Upper lobe of left lung (tissue), 6 donors: ENCODE results near the gene DYSF. TPM values are rescaled to one million over a fixed set of nuclear protein-coding genes. Genes with fewer than 3 reads are reported as not detected.

Experiments used
- ATAC-seq, 2 donors: fragments of 200-7000 bp; cut with Tn5 transposase; one replicate each; pipeline ENCODE4 v1.9.1; 2022; ENCODE audit warnings: mild to moderate bottlenecking in 2 of 2, moderate library complexity in 2 of 2; ENCODE audit not compliant: low FRiP score in 2 of 2
- DNase-seq, 2 donors: peaks; one replicate each; pipeline ENCODE4 v3.0.0-alpha.2; 2019 to 2020
- H3K27ac ChIP-seq, 4 donors: fragments of 200-600 bp; sonication (generic); one replicate each; pipeline ENCODE4 v1.5.1; 2016 to 2019
- H3K27me3 ChIP-seq, 4 donors: fragments of 200-600 bp; sonication (generic); one replicate each; pipeline ENCODE4 v1.5.1; 2017 to 2019
- H3K36me3 ChIP-seq, 4 donors: fragments of 200-600 bp; sonication (generic); one replicate each; pipeline ENCODE4 v1.5.1; 2016 to 2019
- H3K4me1 ChIP-seq, 4 donors: fragments of 200-600 bp; sonication (generic); one replicate each; pipeline ENCODE4 v1.5.1; 2018 to 2019
- H3K4me3 ChIP-seq, 4 donors: fragments of 200-600 bp; sonication (generic); one replicate each; pipeline ENCODE4 v1.5.1; 2017 to 2019; ENCODE audit warnings: mild to moderate bottlenecking in 2 of 4, moderate library complexity in 1 of 4
- H3K9me3 ChIP-seq, 4 donors: fragments of 200-600 bp; sonication (generic); one replicate each; pipeline ENCODE4 v1.5.1; 2018 to 2019
- CTCF ChIP-seq, 6 experiments: fragments of 450-650 bp in 4 of 6; fragments of 200-600 bp in 2 of 6; sonication (generic) in 2 of 6; IDR thresholded peaks; one replicate each; pipeline ENCODE4 v1.5.1; 2016 to 2019; ENCODE audit warnings: antibody characterized with exemption in 6 of 6
- EP300 ChIP-seq, 4 donors: sonication (generic); formaldehyde crosslinking; IDR thresholded peaks; one replicate each; pipeline ENCODE4 v1.5.1; 2017; ENCODE audit warnings: antibody characterized with exemption in 4 of 4, control low read depth in 2 of 4
- POLR2A ChIP-seq, 4 donors: fragments of 450-650 bp; IDR thresholded peaks; one replicate each; pipeline ENCODE4 v1.5.1; 2016 to 2017; ENCODE audit warnings: antibody characterized with exemption in 4 of 4, mild to moderate bottlenecking in 2 of 4
- POLR2AphosphoS5 ChIP-seq, 2 donors: sonication (generic); formaldehyde crosslinking; IDR thresholded peaks; one replicate each; pipeline ENCODE4 v1.5.1; 2017; ENCODE audit warnings: antibody characterized with exemption in 2 of 2
- WGBS, 2 donors: methylation state at CpG; one replicate each; pipeline ENCODE4 v1.1.5; 2017 to 2018; 5-methylcytosine and 5-hydroxymethylcytosine counted together
- total RNA-seq, 6 donors: library from RNA; depleted of rRNA in 4 of 6; stranded (reverse); fragments of >200 nt in 4 of 6; gene quantifications; one replicate each; pipeline versions ENCODE4 v1.1.0 to v1.2.1, GENCODE V29; 2016 to 2021
- donor health status: DM: no; HTN: no; CAD: no; lungs with moderate emphysema.
- donor health status: DM: no; HTN: yes; CAD: no; lungs with severe emphysema.

Gene DYSF
- total RNA-seq, 6 donors from 2014 or later: 17.5 to 72.7 (median 42.7) TPM

GRCh38 chr2:71517851-71518250 is 64.5 kb downstream of the DYSF start:
- no peak for DNase-seq
- peaks cover 0 to 55% (median 11%) of the 10 kb centered on the region in 4 donors for H3K36me3 ChIP-seq
- no peaks in the 10 kb centered on the region for H3K27me3 ChIP-seq
- no peak overlapping the region for H3K4me3 ChIP-seq
- ATAC-seq: no peak
- TF ChIP-seq POLR2AphosphoS5 (IDR thresholded peaks at IDR 0.05): no peak
- no peak for TF ChIP-seq POLR2A (IDR thresholded peaks at IDR 0.05)
- no peak for TF ChIP-seq CTCF (IDR thresholded peaks at IDR 0.05)
- no peak for TF ChIP-seq EP300 (IDR thresholded peaks at IDR 0.05)
- H3K9me3 ChIP-seq: no peaks in the 10 kb centered on the region
- peaks cover 0 to 3% (median 0%) of the 10 kb centered on the region in 4 donors for H3K4me1 ChIP-seq
- no peak overlapping the region for H3K27ac ChIP-seq
- WGBS, 2 donors: 80 to 83% methylated on average over 4 of the region's 4 CpGs

DNA sequence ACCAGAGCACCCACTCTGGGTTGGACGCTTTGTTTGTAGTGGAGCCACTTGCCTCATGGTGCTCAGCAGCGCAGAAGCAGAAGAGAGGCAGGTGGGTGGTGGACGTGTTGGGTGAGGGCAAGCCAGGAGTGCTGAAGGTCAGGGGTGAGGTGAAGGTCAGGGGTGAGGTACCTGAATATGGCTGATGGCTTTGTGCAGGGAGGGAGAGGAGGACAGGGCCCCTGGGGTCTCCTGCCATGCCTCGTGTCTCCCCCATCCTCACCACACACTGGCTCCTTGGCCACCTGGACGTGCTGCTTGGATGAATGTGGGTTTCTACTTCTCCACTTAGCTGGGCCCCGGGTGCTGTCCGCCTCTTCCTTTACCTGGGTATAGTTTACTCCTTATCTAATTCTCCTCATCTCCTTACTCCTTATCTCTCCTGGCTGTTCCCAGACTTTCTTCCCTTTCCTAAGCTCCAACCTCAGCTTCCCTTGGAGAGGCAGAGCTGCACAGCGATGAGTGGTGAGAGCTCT is 68.1 kb downstream of the DYSF start:
- Histone ChIP-seq H3K27ac (no peak overlapping the region), H3K4me1 (no peaks in the 10 kb centered on the region), H3K4me3 (no peak overlapping the region), H3K9me3 (no peaks in the 10 kb centered on the region), H3K27me3 (no peaks in the 10 kb centered on the region), H3K36me3 (peaks cover 0 to 67% (median 14%) of the 10 kb centered on the region in 4 donors)
- no peak for TF ChIP-seq POLR2AphosphoS5 (IDR thresholded peaks at IDR 0.05)
- TF ChIP-seq CTCF (IDR thresholded peaks at IDR 0.05): no peak
- no peak for TF ChIP-seq EP300 (IDR thresholded peaks at IDR 0.05)
- no peak for TF ChIP-seq POLR2A (IDR thresholded peaks at IDR 0.05)
- DNase-seq (no peak), ATAC-seq (no peak)
- 82 to 85% methylated on average over 8 of the region's 8 CpGs for WGBS, 2 donors

DNA sequence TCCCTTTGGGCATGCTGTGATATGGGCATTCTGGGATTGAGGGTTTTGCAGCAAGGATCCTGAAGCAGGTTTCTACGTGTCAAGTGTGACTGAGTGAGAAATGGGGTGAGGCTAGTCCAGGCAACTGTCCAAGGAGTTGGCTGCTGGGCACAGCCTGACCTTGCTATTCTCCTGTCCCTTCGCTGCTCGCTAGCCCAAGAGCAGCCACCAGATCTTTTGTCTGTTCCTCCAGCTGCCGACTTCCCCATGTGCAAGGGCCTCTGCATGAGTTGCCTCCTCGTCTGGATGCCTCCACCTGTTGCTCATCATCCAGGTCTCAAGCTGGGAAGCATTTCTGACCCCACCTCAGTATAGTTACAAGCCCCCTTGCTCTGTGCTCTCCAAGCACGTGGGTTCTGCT is 71.1 kb downstream of the DYSF start:
- WGBS, 2 donors: 74 to 90% methylated on average over 6 of the region's 6 CpGs
- TF ChIP-seq CTCF (IDR thresholded peaks at IDR 0.05) (no peak), POLR2A (IDR thresholded peaks at IDR 0.05) (no peak), POLR2AphosphoS5 (IDR thresholded peaks at IDR 0.05) (no peak), EP300 (IDR thresholded peaks at IDR 0.05) (no peak)
- H3K27me3 ChIP-seq: no peaks in the 10 kb centered on the region
- H3K36me3 ChIP-seq: peaks cover 0 to 73% (median 15%) of the 10 kb centered on the region in 4 donors
- no peaks in the 10 kb centered on the region for H3K4me1 ChIP-seq
- no peak overlapping the region for H3K4me3 ChIP-seq
- ATAC-seq: no peak
- H3K9me3 ChIP-seq: no peaks in the 10 kb centered on the region
- H3K27ac ChIP-seq: no peak overlapping the region
- DNase-seq: no peak

DNA sequence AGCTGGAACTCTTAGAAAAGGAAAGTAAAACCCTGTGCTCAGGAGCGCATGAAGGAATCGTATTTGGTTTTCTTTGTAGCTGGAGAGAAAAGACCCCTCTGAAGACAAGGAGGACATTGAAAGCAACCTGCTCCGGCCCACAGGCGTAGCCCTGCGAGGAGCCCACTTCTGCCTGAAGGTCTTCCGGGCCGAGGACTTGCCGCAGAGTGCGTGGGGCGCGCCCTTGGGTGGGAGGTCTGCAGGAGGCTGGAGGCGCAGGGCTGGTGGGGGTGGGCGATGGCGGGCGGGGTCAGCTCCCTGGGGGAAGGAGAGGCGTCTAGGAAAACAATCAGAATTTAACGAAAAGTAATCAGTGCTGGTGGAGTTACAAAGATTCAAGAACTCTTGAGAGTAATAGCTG is 72.8 kb downstream of the DYSF start:
- Histone ChIP-seq H3K36me3 (peaks cover 0 to 62% (median 15%) of the 10 kb centered on the region in 4 donors), H3K4me1 (peaks cover 0 to 6% (median 0%) of the 10 kb centered on the region in 4 donors), H3K27ac (no peak overlapping the region), H3K27me3 (no peaks in the 10 kb centered on the region), H3K9me3 (no peaks in the 10 kb centered on the region), H3K4me3 (no peak overlapping the region)
- DNase-seq: no peak
- TF ChIP-seq POLR2A (IDR thresholded peaks at IDR 0.05) (no peak), CTCF (IDR thresholded peaks at IDR 0.05) (no peak), EP300 (IDR thresholded peaks at IDR 0.05) (no peak), POLR2AphosphoS5 (IDR thresholded peaks at IDR 0.05) (no peak)
- WGBS, 2 donors: 86 to 90% methylated on average over 17 of the region's 17 CpGs
- no peak for ATAC-seq

GRCh38 chr2:71526975-71527374 is 73.6 kb downstream of the DYSF start:
- Histone ChIP-seq H3K4me3 (no peak overlapping the region), H3K4me1 (peaks cover 0 to 6% (median 0%) of the 10 kb centered on the region in 4 donors), H3K27ac (no peak overlapping the region), H3K36me3 (peaks cover 0 to 55% (median 15%) of the 10 kb centered on the region in 4 donors), H3K9me3 (no peaks in the 10 kb centered on the region), H3K27me3 (no peaks in the 10 kb centered on the region)
- 87 to 88% methylated on average over 9 of the region's 9 CpGs for WGBS, 2 donors
- no peak for TF ChIP-seq EP300 (IDR thresholded peaks at IDR 0.05)
- no peak for TF ChIP-seq POLR2AphosphoS5 (IDR thresholded peaks at IDR 0.05)
- TF ChIP-seq POLR2A (IDR thresholded peaks at IDR 0.05): no peak
- TF ChIP-seq CTCF (IDR thresholded peaks at IDR 0.05): no peak
- DNase-seq (no peak), ATAC-seq (no peak)
